Measurements from ENCODE around the gene ITPKB.
A peak's percentile ranks its signal among the peaks of the same experiment; 100 is the strongest.
"Not testable (repeated sequence)": the region's sequence is repeated elsewhere in the genome, so short reads cannot be mapped to it uniquely, and the experiment has no call there.

ITPKB gene

DNA sequence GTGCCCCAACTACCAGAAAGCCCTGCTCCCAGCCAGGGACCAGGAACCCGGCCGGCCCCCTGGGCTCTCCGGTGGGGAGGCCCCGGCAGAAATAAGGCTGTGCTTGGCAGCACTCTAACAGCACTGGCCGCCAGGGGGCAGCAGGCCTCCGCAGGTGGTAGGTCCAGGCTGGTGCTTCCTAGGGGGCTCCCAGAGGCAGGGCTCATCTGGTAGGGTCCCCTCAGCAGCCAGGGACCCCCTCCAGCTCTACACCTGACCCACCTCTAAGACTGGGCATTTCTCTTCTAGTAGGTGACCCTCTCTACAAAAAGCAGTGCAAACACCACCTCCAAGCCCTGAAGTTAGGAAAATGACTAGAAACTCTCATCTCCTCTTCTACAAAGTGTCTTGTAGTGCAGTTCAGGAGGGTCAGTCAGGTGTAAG, 104.9 kb downstream of the ITPKB start:
- DNase-seq, result peak; percentile 11

DNA sequence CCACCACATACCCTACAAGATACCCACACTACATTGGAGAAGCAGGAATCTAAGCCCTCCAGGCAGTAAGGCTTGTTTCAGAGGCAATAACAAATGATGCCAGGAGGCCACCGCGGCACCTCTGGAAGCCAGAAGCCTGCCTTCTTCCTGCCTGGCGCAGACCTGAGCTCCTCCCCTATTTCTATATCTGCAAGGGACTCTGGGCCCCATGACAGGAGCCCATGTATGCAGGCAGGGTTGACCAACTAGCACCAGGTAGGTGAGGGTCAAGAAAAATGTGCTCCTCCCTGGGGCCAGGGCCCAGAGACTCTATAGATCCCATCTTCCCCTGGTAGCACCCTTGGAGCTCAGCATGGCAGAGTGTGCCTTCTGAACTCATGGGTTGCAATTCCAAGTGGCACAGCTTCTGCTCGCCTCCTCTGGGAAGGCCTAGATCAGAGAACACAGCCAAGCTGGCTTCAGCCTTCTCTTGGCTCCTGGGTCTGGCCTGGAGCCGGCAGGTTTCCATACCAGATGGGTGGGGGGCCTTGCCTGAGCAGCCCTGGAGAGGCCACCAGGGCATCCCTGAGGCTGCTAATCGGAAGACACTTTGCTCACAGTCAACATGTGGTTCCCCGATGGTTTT, 105.4 kb downstream of the ITPKB start:
- DNase-seq, result no peak

DNA sequence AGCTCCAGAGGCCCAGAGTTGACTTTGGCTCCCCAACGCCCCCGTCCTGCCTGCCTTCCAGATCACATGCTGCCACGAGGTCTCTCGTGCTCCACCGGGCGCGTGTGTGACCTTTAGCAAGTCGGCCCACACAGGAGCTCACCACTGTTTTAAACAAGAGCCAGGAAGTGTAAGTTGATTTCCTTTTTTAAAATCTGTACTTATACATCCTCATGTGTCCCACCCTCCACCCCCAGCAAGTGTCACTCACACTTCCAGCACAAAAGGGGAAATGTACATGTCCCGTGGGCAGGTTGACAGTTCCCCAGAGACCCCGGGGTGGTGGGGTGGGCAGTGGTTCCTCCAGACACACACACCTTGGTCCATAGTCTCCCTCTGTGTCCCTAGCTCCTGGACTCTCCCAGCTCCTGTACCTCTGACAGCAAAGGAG, 106.1 kb downstream of the ITPKB start:
- no peak for DNase-seq

DNA sequence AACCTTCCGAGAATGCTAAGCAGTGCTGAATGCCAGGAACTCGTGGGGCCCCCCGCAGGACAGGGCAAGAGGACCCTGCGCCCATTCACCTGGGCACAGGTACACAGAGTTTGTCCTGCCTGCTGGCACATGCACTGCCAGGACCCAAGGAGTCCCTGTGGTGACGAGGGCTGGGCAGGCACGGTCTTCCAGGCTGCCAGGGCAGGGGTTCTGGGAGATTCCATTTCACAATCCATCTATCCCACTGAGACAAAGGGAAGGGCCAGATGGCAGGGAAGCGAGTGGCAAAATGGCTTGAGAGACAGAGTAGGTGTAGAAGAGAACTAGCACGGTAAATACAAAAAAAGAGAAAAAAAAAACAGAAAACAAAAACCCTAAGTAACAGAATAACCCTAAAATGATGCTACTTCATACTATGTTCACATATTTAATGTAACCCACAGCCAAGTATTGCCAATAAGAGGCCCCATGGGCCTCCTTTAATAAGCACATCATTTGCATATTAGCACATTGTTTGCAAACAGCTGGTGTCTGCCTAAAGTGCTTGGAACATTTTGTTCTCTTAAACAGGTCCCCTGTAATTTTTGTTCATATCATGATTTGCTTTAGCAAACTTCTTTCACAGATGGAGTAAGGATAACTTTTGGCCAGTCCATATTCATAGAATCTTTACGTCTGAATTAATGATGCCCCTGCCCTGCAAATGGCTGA, 106.8 kb downstream of the ITPKB start:
- DNase-seq, result no peak

DNA sequence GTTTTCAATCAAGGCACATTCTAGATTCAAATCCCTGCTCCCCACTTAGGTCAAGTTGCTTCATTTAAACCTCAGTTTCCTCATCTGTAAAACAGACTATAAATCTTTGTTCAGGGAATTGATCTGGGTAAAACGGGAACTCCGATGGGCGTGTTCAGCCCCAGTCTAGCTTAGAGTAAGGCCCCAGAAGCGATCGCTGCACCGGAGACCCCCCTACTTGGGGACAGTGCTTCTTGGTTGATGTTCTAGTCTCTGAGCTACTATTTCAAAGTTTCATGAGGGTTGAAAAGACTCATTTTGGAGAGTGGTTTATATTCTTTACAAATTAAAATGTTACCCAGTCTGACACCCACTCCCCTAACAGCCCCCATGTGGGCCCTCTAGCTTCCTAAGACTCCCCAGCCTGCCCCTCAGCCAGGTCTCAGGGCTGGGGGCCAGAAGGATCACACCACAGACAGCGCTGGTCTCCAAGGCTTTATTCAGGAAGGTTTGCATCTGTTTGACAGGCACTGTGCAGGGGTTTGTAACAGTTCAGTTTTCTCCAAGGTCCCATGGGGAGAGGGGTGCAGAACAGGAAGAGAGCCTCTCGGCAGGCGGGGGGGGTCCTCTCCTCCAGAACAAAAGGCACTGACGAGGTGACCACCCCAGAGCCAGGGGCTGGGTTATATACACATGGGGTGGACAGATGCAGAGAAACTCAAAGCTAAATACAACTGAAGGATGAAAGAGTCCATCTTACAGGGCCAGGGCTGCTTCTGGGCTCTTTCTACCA, 107.7 kb downstream of the ITPKB start:
- DNase-seq, result no peak

DNA sequence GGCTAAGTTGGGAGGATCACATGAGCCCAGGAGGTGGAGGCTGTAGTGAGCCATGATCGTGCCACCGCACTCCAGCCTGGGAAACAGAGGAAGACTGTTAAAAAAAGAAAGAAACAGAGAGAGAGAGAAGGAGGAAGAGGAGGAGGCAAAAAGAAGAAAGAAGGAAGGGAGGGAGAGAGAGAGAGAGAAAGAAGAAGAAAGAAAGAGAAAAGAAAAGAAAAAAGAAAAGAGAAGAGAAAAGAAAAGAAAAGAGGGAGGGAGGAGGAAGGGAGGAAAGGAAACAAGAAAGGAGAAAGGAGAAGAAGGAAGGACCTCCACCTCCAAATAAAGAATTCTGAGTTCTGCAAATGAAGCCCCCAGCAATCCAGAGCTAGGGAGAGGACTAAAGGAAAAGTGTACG, 108.5 kb downstream of the ITPKB start:
- no peak for DNase-seq

DNA sequence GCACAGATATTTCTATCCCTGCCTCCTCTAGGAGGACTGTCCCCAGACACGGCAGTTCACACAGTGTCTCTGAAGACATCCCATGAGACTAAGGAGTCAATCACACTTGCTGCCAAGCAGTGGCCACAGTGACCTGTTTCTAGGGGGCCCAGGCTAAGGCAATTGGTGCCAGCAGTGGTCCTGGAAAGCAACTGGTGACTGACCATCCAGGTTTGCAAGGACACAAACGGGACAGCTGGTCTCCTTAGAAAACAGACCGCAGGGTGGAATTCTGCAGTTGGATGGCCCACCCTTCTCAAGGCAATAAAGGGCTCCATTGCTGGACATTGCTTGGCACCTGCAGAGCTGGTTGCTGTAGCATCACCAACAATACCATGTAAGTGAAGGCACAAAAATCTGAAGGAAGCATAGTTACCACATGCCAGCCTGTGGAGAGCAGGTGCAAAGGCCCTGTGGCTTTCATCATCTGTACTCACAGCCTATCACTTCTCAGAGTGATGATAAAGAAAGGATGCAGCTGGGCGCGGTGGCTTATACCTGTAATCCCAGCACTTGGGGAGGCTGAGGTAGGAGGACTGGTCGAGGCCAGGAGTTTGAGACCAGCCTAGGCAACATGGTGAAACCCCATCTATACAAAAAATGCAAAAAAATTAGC, 109.1 kb downstream of the ITPKB start:
- no peak for DNase-seq

DNA sequence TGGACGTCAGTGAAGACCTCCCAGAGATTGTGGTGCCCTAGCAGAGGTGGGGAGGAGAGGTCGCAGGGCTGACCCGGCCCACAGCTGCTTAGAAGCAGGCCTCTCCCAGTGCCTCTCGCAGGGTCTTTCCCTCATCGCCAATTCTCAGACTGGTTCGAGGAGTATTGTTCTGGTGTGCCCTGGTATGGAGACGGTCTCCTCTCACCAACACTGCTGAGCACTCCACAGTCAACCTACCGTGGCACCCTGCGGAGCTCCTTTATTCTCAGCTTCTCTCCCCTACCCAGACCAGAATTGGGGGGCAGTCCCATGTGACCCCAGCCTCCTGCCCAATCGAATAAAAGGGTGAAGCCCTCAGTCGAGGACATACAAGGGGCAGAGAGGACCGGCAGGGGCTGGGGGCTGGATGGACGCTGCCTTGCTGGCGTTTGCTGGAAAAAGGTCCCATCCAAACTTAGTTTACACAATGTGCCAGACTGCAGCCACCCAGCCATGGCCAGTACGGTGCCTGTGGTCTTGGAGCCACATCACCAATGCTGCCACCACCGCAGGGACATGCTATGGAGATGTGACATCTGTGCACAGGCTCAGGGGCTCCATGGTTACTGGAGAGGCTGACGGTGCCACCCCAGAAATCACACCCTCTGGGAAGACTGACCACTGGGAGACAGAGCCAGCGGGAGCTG, 109.7 kb downstream of the ITPKB start:
- no peak for DNase-seq

DNA sequence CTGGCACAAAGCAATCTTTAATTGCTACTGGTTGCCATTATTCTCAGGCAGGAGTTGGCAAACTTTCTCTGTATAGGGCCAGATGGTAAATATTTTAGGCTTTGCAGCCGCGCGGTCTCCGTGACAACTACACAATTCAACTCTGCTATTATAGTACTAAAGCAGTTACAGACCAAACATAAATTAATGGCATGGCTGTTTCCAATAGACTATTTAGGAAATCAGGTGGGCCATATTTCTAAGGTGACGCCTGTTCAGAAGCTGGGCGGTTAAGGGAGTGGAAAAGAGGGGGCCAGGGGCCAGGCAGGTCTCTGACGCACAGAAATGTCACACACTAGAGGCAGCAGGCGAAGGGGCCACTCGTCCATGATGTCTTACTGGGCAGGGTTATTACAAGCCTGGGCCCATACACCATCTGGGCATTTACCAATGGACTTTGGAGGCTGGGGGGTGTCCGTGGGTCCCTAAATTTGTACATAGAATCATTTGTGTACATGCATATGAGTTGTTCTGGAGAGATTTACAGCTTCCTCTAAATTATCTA, 110.4 kb downstream of the ITPKB start:
- DNase-seq, result no peak

DNA sequence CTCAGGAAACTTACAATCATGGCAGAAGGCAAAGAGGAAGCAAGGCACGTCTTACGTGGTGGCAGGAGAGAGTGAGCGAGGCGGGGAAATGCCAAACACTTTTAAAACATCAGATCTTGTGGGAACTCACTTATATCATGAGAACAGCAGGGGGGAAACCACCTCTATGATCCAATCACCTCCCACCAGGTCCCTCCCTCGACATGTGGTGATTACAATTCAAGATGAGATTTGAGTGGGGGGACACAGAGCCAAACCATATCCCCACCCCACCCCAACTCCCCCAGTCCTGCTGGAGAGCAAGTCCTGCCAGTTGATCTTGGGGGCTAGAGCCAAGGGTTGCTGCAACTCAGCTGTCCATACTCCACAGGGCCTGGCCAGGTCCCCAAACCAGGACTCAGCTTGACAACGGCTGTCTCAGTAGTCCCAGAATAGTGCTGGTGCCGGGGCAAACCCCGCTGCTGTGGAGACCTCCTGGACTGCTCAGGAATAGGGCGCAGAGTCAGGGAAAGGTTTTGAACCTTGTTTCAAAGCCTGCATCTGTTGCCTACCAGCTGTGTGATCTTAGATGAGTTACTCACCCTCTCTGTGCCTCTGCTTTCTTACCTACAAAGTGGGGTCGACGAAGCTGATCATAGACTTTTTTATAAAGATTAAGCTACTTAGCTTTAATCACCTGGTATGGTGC, 111.0 kb downstream of the ITPKB start:
- no peak for DNase-seq

DNA sequence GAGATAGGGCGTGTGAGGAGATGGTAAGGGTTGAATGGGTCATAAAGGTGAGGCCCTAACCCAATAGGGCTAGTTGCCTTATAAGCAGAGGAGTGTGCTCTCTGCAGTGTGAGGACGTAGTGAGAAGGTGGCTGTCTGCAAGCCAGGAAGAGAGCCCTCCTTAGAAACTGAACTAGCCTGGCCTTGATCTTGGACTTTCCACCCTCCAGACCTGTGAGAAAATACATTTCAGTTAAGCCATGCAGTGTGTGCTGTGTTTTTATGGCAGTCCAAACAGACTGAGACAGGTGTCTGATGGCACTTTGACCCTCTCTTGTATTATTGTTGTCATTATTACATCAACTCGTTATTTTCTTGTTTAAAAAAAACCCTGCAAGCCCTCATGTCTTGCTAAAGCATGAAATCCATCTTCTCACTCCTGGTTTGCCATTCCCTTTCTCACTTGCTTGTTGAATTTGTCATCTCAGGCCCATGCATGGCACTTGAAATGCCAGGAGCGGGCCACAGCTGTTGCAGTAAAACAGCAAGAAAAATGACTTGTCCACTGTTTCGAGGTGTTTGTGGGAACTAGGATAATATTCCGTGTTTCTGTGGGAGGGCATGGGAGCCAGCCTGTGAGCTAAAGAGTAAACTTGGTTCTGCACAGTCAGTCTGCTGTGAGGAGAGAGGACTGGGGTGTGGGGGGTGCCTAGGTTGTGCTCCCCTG, 111.9 kb downstream of the ITPKB start:
- DNase-seq, result no peak

DNA sequence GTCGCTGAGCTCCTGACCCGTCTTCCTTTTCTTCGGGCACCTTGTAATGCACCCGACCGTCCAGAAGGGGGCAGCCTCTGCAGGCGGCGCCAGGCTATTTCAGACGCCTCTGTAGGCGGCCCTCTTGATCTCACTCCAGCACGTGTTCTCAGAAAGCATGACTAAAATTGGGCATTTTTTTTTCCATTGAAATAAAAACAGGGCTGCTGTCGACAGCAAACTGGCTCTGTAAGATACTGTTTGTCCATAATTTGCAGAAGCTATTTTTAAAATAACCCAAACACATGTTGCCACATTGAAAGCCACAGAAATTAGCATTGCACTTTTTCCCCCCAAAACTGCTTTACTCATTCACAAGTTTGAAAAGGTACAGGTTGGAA, 112.5 kb downstream of the ITPKB start:
- peak; percentile 24 for DNase-seq

DNA sequence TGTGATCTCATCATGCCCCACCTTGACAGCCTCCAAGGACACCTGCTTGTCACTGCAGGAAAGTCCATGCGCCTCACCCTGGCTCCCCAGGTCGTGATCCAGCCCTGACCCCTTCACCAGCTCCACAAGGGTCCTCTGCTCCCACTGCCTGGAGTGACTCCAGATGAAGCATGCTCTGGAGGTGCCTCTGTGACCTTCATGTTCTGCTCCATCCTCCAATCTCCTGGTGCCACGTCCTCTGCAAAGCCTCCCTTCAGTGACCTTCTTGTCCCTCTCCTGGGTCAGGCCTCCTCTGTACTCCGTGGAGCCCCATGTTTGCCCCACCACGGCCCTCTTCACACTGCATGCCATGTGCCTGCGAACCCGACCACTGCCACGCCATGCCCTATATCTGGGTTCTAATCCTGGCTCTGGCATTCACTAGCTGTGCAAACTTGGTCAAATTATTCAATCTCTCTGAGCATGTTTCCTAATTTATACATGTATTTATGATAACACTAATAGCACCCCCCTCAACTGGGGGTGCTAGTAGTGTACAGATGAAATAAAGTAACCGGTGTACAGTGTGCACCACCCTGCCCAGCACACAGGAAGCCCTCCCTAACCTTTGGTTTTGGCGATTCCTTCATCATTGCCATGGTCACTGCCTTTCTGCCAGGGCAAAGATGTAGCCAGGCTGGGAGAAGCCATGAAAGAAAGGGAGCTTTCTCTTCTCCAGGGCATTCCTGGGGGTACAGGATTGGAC, 113.1 kb downstream of the ITPKB start:
- no peak for DNase-seq

DNA sequence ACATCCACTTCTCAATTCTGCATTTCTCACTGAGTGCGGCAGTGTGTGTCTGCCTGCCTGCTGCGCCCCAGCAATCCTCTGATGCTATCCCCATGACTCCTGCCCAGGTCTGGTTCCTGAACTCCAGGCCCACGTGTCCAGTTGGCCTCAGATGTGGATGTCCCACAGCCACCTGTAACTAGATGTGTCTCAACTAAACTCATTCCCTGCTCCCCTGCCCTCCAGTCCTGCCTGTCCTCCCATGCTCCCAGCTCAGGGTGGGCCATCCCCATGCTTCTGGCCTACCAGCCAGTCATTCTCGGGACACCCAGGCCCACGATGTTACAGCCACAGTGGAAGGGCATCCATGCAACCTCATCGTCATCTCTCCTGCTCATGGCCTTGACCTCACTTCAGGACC, 113.8 kb downstream of the ITPKB start:
- no peak for DNase-seq

DNA sequence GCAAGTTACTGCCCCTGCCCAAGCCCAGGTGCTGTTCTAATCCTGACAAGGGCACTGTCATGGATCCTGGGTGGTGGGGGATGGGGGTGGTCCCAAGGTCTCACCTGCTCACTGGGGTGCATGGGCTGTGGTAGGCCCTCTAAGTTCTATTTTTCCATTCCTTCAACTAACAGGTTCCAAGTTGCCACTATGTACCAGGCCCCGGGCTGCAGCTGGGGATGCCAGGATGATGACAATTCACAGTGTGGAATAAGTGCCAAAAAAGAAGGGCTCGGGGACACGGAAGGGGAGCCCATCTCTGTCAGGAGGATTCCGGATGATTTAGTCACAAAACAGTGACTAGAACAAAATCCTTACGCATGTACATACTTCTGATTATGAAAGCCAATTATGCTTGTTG, 114.6 kb downstream of the ITPKB start:
- DNase-seq, result no peak

DNA sequence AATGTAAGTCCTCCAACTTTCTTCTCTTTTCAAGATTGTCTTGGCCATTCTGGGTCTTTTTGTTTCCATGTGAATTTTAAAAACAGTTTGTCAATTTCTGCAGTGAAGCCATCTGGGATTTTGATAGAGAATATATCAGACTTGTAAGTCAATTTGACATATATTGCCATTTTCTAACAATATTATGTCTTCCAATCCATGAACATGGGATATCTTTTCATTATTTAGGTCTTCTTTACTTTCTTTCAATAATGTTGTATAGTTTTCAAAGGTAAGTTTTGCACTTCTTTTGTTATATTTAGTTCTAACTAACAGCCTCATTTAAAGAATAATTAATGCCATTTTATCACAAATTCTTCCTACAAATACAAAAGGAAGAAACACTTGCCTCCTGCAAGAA, 117.1 kb downstream of the ITPKB start:
- no peak for DNase-seq

DNA sequence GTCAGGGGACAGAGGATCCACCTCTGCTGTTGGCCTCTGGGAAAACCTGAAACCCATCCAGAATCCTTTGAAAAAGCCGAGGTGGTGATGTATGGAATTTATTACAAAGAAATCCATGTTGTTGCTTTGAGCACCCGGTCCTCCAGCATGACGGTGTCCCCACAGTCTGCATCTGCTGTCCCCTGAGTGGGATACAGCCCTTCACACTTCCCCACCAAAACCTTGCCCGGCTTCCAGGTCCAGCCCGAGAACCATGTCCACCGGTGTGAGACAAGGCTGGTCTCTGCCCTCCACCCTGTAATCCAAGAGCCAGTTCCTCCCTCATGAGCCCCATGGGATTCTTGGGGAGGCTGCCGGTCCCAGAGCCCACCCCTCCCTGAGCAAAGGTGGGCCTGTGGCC, 120.1 kb downstream of the ITPKB start:
- no peak for DNase-seq

DNA sequence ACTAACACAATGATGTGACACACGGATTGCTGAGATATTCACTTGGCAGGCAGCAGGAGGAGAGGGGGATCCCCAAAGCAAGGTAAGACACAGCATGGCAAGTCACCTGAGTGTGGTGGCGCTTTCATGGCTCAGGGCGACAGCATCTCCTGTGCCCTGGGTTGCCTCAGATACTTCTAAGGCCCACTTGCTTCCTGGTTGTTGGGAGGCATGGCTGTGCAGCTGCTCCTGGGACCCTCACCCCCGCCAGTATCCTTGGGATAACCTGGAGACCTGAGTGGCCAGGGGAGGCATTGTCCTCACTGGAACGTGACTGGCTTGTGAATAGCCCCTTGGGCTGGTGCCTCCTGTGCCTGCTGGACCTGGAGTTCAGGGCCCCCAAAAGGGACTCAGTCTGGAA, 120.7 kb downstream of the ITPKB start:
- DNase-seq, result no peak

DNA sequence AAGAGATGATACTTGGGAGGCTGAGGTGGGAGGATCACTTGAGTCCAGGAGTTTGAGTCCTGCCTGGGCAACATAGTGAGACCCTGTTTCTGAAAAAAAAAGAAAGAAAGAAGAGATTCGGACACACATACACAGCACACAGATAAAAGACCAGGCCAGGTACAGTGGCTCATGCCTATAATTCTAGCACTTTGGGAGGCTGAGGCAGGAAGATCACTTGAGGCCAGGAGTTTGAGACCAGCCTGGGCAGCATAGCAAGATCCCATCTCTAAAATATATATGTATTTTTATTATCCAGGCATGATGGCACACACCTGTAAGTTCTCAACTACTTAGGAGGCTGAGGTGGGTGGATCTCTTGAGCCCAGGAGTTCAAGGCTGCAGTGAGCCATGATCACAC, 121.4 kb downstream of the ITPKB start:
- not testable (repeated sequence) for DNase-seq

DNA sequence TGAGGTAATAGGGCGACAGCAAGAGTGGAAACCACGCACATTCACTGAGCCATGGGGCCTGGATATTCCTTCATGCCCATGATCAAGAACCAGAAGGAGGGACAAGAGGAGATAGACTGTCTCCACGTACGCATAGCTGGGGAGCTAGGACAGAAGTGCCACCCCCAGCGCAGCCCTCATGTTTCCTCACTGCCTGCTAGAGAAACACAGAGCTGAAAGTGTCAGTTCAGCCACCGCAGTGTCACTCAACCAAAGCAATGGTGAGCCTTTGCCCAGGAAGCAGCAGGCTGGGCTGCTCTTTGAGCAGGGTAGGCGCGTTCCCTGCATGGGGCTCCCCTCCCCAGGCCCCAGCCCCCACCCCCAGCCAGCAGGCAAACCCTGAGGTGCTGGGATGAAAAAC, 122.0 kb downstream of the ITPKB start:
- no peak for DNase-seq

DNA sequence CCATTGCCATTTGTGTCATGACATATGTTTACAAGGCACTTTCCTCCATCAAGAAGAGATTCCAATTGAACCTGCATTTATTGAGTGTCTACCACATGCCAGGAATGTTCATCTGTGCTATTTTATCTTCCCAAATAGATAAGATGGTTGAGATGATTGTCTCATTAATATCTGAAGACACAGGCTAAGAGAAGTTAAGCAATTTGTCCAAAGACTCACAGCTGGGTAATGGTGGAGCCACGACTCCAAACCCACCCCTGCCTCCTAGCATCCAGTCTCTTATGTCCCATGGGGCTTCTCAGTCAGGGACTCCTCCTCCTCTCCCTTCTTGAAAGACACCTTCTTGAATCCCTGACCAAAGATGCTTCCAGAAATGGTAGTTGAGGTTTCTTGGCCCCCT, 122.4 kb downstream of the ITPKB start:
- no peak for DNase-seq
